A549 (cell line): ENCODE data around the gene CNIH1.

Source experiments
- CHD4 ChIP-seq: fragments of 200-600 bp; sonication (generic); IDR thresholded peaks from 2 replicates; pipeline ENCODE4 v1.6.1; 2016; ENCODE audit warnings: antibody characterized with exemption, mild to moderate bottlenecking, borderline replicate concordance
- CTCF ChIP-seq: fragments of >200 bp; sonication (Bioruptor Twin); formaldehyde crosslinking; IDR thresholded peaks from 3 replicates; pipeline ENCODE4 v1.5.1; 2016
- E2F6 ChIP-seq: IDR thresholded peaks from 2 replicates; pipeline ENCODE4 v1.6.1; 2012; ENCODE audit warnings: low read depth, borderline replicate concordance
- HDAC2 ChIP-seq: fragments of 200-600 bp; sonication (generic); IDR thresholded peaks from 2 replicates; pipeline ENCODE4 v1.6.1; 2016
- KDM5A ChIP-seq: fragments of 200-600 bp; sonication (generic); IDR thresholded peaks from 2 replicates; pipeline ENCODE4 v1.6.1; 2016; ENCODE audit warnings: antibody characterized with exemption, mild to moderate bottlenecking
- MAX ChIP-seq: IDR thresholded peaks from 2 replicates; pipeline ENCODE4 v1.6.1; 2012
- PBX3 ChIP-seq: IDR thresholded peaks from 2 replicates; pipeline ENCODE4 v1.6.1; 2012
- POLR2A ChIP-seq: IDR thresholded peaks from 2 replicates; pipeline ENCODE4 v1.6.1; 2012; ENCODE audit warnings: mild to moderate bottlenecking, low read length
- POLR2AphosphoS2 ChIP-seq: conservative IDR thresholded peaks from 2 replicates; pipeline ENCODE4 v1.6.1; 2012; ENCODE audit warnings: low read length, improper control_type of control experiment, inconsistent platforms
- REST ChIP-seq: fragments of 200-600 bp; sonication (generic); IDR thresholded peaks from 2 replicates; pipeline ENCODE4 v1.6.1; 2016; ENCODE audit warnings: antibody characterized with exemption, mild to moderate bottlenecking, moderate library complexity

- no peak for TF ChIP-seq POLR2AphosphoS2
- TF ChIP-seq KDM5A = no peak
- no peak for TF ChIP-seq REST
- no peak for TF ChIP-seq E2F6
- TF ChIP-seq PBX3 = no peak
- no peak for TF ChIP-seq CTCF
- TF ChIP-seq HDAC2 = no peak
- TF ChIP-seq POLR2A = no peak
- no peak for TF ChIP-seq MAX
- TF ChIP-seq CHD4 = no peak
Measured at GRCh38 chr14:54446161-54446693, 5.1 kb upstream of the CNIH1 start.
